Effector CD8-positive, alpha-beta T cell (primary cell): ENCODE data around the gene PLEKHG4B.
"Not testable (repeated sequence)": the region's sequence is repeated elsewhere in the genome, so short reads cannot be mapped to it uniquely, and the experiment has no call there.

Experiments used
- DNase-seq: peaks from one replicate; lab custom pipeline; 2025; lab: John Stamatoyannopoulos, UW

Gene PLEKHG4B

GRCh38 chr5:187617-188451 lies 95.9 kb downstream of the PLEKHG4B start:
- DNase-seq: no peak

GRCh38 chr5:188488-189481 lies 96.8 kb downstream of the PLEKHG4B start:
- peak; percentile 79 for DNase-seq

- no peak for DNase-seq
Measured at GRCh38 chr5:189486-189885, 97.5 kb downstream of the PLEKHG4B start.

GRCh38 chr5:189976-190365 lies 98.0 kb downstream of the PLEKHG4B start:
- no peak for DNase-seq

- no peak for DNase-seq
Measured at GRCh38 chr5:190366-191035, 98.5 kb downstream of the PLEKHG4B start.

- no peak for DNase-seq
Measured at GRCh38 chr5:191036-191948, 99.3 kb downstream of the PLEKHG4B start, which contains the start of gene LRRC14B. Gene LRRC14B (plus strand): TSS chr5:191495. CDS start chr5:191539, 44 bp downstream.

GRCh38 chr5:191949-192690 lies 100.2 kb downstream of the PLEKHG4B start:
- no peak for DNase-seq

- no peak for DNase-seq
Measured at GRCh38 chr5:192691-192969, 100.7 kb downstream of the PLEKHG4B start.

- no peak for DNase-seq
Measured at GRCh38 chr5:192970-193831, 101.2 kb downstream of the PLEKHG4B start.

GRCh38 chr5:194102-194501 lies 102.1 kb downstream of the PLEKHG4B start:
- no peak for DNase-seq

- DNase-seq: no peak
Measured at GRCh38 chr5:194603-195209, 102.7 kb downstream of the PLEKHG4B start.

- DNase-seq: no peak
Measured at GRCh38 chr5:195401-196160, 103.6 kb downstream of the PLEKHG4B start.

GRCh38 chr5:196350-196749 lies 104.4 kb downstream of the PLEKHG4B start:
- no peak for DNase-seq

GRCh38 chr5:197031-197430 lies 105.1 kb downstream of the PLEKHG4B start:
- not testable (repeated sequence) for DNase-seq

GRCh38 chr5:197892-198489 lies 106.0 kb downstream of the PLEKHG4B start:
- DNase-seq: no peak

- no peak for DNase-seq
Measured at GRCh38 chr5:198516-199196, 106.7 kb downstream of the PLEKHG4B start.
